Brain microvascular endothelial cell (primary cell): ENCODE results near the gene ANGPTL3.
A peak's percentile ranks its signal among the peaks of the same experiment; 100 is the strongest.
"Not testable (repeated sequence)": the region's sequence is repeated elsewhere in the genome, so short reads cannot be mapped to it uniquely, and the experiment has no call there.

Source experiments
- DNase-seq: peaks from one replicate; pipeline ENCODE4 v3.0.0-alpha.2; 2020
- H3K27ac ChIP-seq: fragments of 250-450 bp; sonication (Bioruptor Pico); 2 replicates; pipeline ENCODE4 v1.5.1; 2020; ENCODE audit warnings: mild to moderate bottlenecking, moderate library complexity
- H3K27me3 ChIP-seq: fragments of 250-450 bp; sonication (Bioruptor Pico); replicated peaks from 2 replicates; pipeline ENCODE4 v1.5.1; 2020; ENCODE audit warnings: mild to moderate bottlenecking
- H3K36me3 ChIP-seq: fragments of 250-450 bp; sonication (Bioruptor Pico); replicated peaks from 2 replicates; pipeline ENCODE4 v1.5.1; 2020; ENCODE audit warnings: mild to moderate bottlenecking
- H3K4me3 ChIP-seq: 2 replicates; pipeline ENCODE4 v1.5.1; 2011; ENCODE audit warnings: low read depth, mild to moderate bottlenecking, control low read depth, low read length, moderate library complexity
- CTCF ChIP-seq: IDR thresholded peaks from 2 replicates; pipeline ENCODE4 v1.5.1; 2011; ENCODE audit warnings: low read depth, mild to moderate bottlenecking, moderate library complexity, low read length, control low read depth, inconsistent platforms; ENCODE audit errors: missing control alignments
- in situ Hi-C: cut with HindIII; loops from 2 replicates; pipeline ENCODE4 v1.10.0; 2017; ENCODE audit warnings: low sequenced_read_pairs, low pct_ligation_motif_present

Gene ANGPTL3

GRCh38 chr1:62593825-62594394, 3.4 kb upstream of the ANGPTL3 start:
- no peaks in the 10 kb centered on the region for H3K36me3 ChIP-seq
- in situ Hi-C loops: no loop called here
- H3K4me3 ChIP-seq: no peak overlapping the region
- no peak for DNase-seq
- H3K27ac ChIP-seq: no peak overlapping the region
- H3K27me3 ChIP-seq: no peaks in the 10 kb centered on the region
- TF ChIP-seq CTCF: no peak

GRCh38 chr1:62595647-62596046, 1.7 kb upstream of the ANGPTL3 start:
- Histone ChIP-seq H3K27me3 (no peaks in the 10 kb centered on the region), H3K36me3 (no peaks in the 10 kb centered on the region), H3K27ac (no peak overlapping the region), H3K4me3 (no peak overlapping the region)
- no peak for TF ChIP-seq CTCF
- in situ Hi-C loops: no loop called here
- DNase-seq: no peak

GRCh38 chr1:62599044-62599443, 1.7 kb downstream of the ANGPTL3 start:
- Histone ChIP-seq H3K27ac (peak overlapping the region; percentile 38), H3K36me3 (no peaks in the 10 kb centered on the region), H3K27me3 (no peaks in the 10 kb centered on the region), H3K4me3 (no peak overlapping the region)
- DNase-seq: peak; percentile 56
- TF ChIP-seq CTCF: no peak
- in situ Hi-C loops: no loop called here

- Histone ChIP-seq H3K36me3 (no peaks in the 10 kb centered on the region), H3K27ac (peak overlapping the region; percentile 59), H3K27me3 (no peaks in the 10 kb centered on the region), H3K4me3 (no peak overlapping the region)
- in situ Hi-C loops: no loop called here
- no peak for TF ChIP-seq CTCF
- no peak for DNase-seq
Observed at GRCh38 chr1:62601457-62601856, 4.1 kb downstream of the ANGPTL3 start.

- Histone ChIP-seq H3K36me3 (peaks cover 2% of the 10 kb centered on the region), H3K4me3 (no peak overlapping the region), H3K27ac (no peak overlapping the region), H3K27me3 (no peaks in the 10 kb centered on the region)
- no peak for TF ChIP-seq CTCF
- in situ Hi-C loops: no loop called here
- DNase-seq: no peak
Observed at GRCh38 chr1:62608905-62609304, 11.6 kb downstream of the ANGPTL3 start.

- in situ Hi-C loops, H3K27me3 ChIP-seq, H3K27ac ChIP-seq, DNase-seq, H3K36me3 ChIP-seq, H3K4me3 ChIP-seq: not testable (repeated sequence)
Observed at GRCh38 chr1:62610588-62610987, 13.3 kb downstream of the ANGPTL3 start.
